Lower leg skin (tissue), 3 donors: ENCODE measurements around the gene SNN.

Experiments used
- POLR2A ChIP-seq, 2 donors: fragments of 450-650 bp; IDR thresholded peaks; one replicate each; pipeline ENCODE4 v1.6.1; 2016 to 2017; ENCODE audit warnings: antibody characterized with exemption in 2 of 2, mild to moderate bottlenecking in 1 of 2, moderate library complexity in 1 of 2
- TF ChIP-seq, protein P1 (sequence below), 3 donors: fragments of 450-650 bp; IDR thresholded peaks; one replicate each; pipeline ENCODE4 v1.5.1; 2016; ENCODE audit warnings: antibody characterized with exemption in 3 of 3, mild to moderate bottlenecking in 3 of 3, moderate library complexity in 2 of 3

DNA sequence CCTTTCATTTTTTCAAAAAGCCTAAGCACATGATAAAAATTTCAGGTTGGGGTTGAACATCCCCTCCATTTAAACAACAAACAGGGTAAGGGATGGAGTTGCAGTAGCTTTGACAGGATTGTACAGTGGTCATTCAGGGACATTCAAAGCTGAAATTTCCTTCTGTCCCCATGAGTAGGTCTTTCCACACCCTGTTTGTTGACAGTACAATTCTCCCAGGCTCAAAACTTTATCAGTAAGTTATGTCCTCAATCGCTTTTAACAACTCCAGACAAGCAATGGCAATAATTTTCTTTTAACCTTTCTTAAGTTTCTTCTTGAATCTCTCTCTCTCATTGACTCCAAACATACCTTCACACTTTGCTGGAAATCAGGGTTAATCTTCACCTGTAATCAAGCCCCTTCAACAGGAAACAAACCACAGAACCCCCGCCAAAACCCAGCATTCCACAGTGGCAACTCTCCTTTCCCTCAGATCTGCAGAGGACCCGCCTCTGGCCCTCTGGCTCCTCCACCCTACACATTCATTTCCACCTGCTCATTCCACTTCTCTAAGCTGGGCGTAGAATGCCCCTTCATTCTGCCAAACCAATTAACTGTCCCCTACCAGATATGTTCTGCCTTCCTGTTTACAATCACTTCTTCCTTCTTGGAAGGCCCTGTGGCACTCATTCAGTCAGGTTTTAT, 53.7 kb downstream of the SNN start:
- TF ChIP-seq POLR2A (IDR thresholded peaks at IDR 0.05) = no peak
- TF ChIP-seq, protein P1, sequence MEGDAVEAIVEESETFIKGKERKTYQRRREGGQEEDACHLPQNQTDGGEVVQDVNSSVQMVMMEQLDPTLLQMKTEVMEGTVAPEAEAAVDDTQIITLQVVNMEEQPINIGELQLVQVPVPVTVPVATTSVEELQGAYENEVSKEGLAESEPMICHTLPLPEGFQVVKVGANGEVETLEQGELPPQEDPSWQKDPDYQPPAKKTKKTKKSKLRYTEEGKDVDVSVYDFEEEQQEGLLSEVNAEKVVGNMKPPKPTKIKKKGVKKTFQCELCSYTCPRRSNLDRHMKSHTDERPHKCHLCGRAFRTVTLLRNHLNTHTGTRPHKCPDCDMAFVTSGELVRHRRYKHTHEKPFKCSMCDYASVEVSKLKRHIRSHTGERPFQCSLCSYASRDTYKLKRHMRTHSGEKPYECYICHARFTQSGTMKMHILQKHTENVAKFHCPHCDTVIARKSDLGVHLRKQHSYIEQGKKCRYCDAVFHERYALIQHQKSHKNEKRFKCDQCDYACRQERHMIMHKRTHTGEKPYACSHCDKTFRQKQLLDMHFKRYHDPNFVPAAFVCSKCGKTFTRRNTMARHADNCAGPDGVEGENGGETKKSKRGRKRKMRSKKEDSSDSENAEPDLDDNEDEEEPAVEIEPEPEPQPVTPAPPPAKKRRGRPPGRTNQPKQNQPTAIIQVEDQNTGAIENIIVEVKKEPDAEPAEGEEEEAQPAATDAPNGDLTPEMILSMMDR (IDR thresholded peaks at IDR 0.05) = no peak
